Measurements from ENCODE around the gene DLG3.

GRCh38 chrX:70527053-70527452 is 82.4 kb downstream of the DLG3 start:
- TF ChIP-seq CTCF (IDR thresholded peaks at IDR 0.05) (no peak), ESRRA (CRISPR knock-in tag; IDR thresholded peaks at IDR 0.05; ENCODE audit: borderline replicate concordance) (no peak), NR3C1 (CRISPR knock-in tag; conservative IDR thresholded peaks at IDR 0.05; ENCODE audit: low read depth) (no peak), E2F4 (CRISPR knock-in tag; IDR thresholded peaks at IDR 0.05; ENCODE audit: borderline replicate concordance, low read depth) (no peak), ZNF425 (CRISPR knock-in tag; conservative IDR thresholded peaks at IDR 0.05) (no peak), ZNF416 (CRISPR knock-in tag; IDR thresholded peaks at IDR 0.05) (no peak), ZNF512 (CRISPR knock-in tag; IDR thresholded peaks at IDR 0.05; ENCODE audit: borderline replicate concordance) (no peak), ZNF532 (CRISPR knock-in tag; IDR thresholded peaks at IDR 0.05; ENCODE audit: borderline replicate concordance) (no peak), NFE2L1 (CRISPR knock-in tag; IDR thresholded peaks at IDR 0.05) (no peak), EMX1 (CRISPR knock-in tag; IDR thresholded peaks at IDR 0.05) (no peak), NR1H2 (CRISPR knock-in tag; IDR thresholded peaks at IDR 0.05) (no peak), GABPB1 (CRISPR knock-in tag; IDR thresholded peaks at IDR 0.05) (no peak)

All from WTC11 (cell line).